MM.1S (cell line): ENCODE results near the gene CFAP300.

ENCODE experiments used
- DNase-seq: peaks from one replicate; pipeline ENCODE4 v3.0.0-alpha.2; 2015
- H2AFZ ChIP-seq: fragments of 300-600 bp; sonication (generic); 2 replicates; pipeline ENCODE4 v1.6.0; 2016; ENCODE audit warnings: antibody characterized with exemption, low read length
- H3F3A ChIP-seq: fragments of 300-600 bp; sonication (generic); 2 replicates; pipeline ENCODE4 v1.6.1; 2016; ENCODE audit warnings: mild to moderate bottlenecking, antibody characterized with exemption, low read length, moderate library complexity, mixed read lengths; ENCODE audit not compliant: insufficient read depth
- H3K27ac ChIP-seq: fragments of 300-600 bp; sonication (generic); 2 replicates; pipeline ENCODE4 v1.5.1; 2016; ENCODE audit warnings: mild to moderate bottlenecking, low read length
- H3K27me3 ChIP-seq: fragments of 300-600 bp; sonication (generic); replicated peaks from 2 replicates; pipeline ENCODE4 v1.6.0; 2016; ENCODE audit warnings: low read length; ENCODE audit not compliant: insufficient read depth
- H3K36me3 ChIP-seq: fragments of 300-600 bp; sonication (generic); replicated peaks from 2 replicates; pipeline ENCODE4 v1.6.1; 2016; ENCODE audit warnings: mild to moderate bottlenecking, low read length, mixed read lengths; ENCODE audit not compliant: insufficient read depth
- H3K4me1 ChIP-seq: fragments of 300-600 bp; sonication (generic); 2 replicates; pipeline ENCODE4 v1.6.1; 2016; ENCODE audit warnings: low read length, mixed read lengths
- H3K4me2 ChIP-seq: fragments of 300-600 bp; sonication (generic); 2 replicates; pipeline ENCODE4 v1.6.0; 2016; ENCODE audit warnings: low read depth, low read length
- H3K4me3 ChIP-seq: fragments of 300-600 bp; sonication (generic); 2 replicates; pipeline ENCODE4 v1.5.1; 2016; ENCODE audit warnings: low read length, mixed read lengths
- H3K79me2 ChIP-seq: fragments of 300-600 bp; sonication (generic); 2 replicates; pipeline ENCODE4 v1.6.1; 2016; ENCODE audit warnings: mixed run types, low read length, mixed read lengths
- H3K9ac ChIP-seq: fragments of 300-600 bp; sonication (generic); 2 replicates; pipeline ENCODE4 v1.6.1; 2016; ENCODE audit warnings: low read length, mixed read lengths
- H3K9me2 ChIP-seq: fragments of 300-600 bp; sonication (generic); replicated peaks from 2 replicates; pipeline ENCODE4 v1.6.1; 2016; ENCODE audit warnings: mild to moderate bottlenecking, low read length, mixed read lengths; ENCODE audit not compliant: insufficient read depth
- H3K9me3 ChIP-seq: fragments of 300-600 bp; sonication (generic); replicated peaks from 2 replicates; pipeline ENCODE4 v1.6.1; 2016; ENCODE audit warnings: mild to moderate bottlenecking, low read length, mixed read lengths; ENCODE audit not compliant: insufficient read depth
- H4K20me1 ChIP-seq: fragments of 300-600 bp; sonication (generic); 2 replicates; pipeline ENCODE4 v1.6.1; 2016; ENCODE audit warnings: mild to moderate bottlenecking, low read length, moderate library complexity, mixed read lengths; ENCODE audit not compliant: insufficient read depth
- CTCF ChIP-seq: fragments of 300-600 bp; sonication (generic); IDR thresholded peaks from 2 replicates; pipeline ENCODE4 v1.5.1; 2016; ENCODE audit warnings: antibody characterized with exemption, low read length, mixed read lengths
- EZH2 ChIP-seq: fragments of 300-600 bp; sonication (generic); optimal IDR thresholded peaks from 2 replicates; pipeline ENCODE3; 2017; ENCODE audit warnings: low read depth, mild to moderate bottlenecking, antibody characterized with exemption, low read length, mixed read lengths
- EZH2phosphoT487 ChIP-seq: fragments of 300-600 bp; sonication (generic); IDR thresholded peaks from 2 replicates; pipeline ENCODE4 v1.6.1; 2018; ENCODE audit warnings: antibody characterized with exemption, low read length

Gene CFAP300

GRCh38 chr11:102116453-102117205 lies 69.4 kb downstream of the CFAP300 start:
- Histone ChIP-seq H3K27ac (no peak overlapping the region), H4K20me1 (no peaks in the 10 kb centered on the region), H3K4me1 (no peaks in the 10 kb centered on the region), H3K9me2 (no peaks in the 10 kb centered on the region), H3F3A (no peaks in the 10 kb centered on the region), H2AFZ (no peak overlapping the region), H3K4me2 (no peak overlapping the region), H3K9me3 (no peaks in the 10 kb centered on the region), H3K79me2 (no peaks in the 10 kb centered on the region), H3K27me3 (no peaks in the 10 kb centered on the region), H3K4me3 (no peak overlapping the region), H3K9ac (no peak overlapping the region), H3K36me3 (no peaks in the 10 kb centered on the region)
- TF ChIP-seq EZH2 (no peak), EZH2phosphoT487 (no peak), CTCF (no peak)
- DNase-seq = no peak

GRCh38 chr11:102117472-102118113 lies 70.4 kb downstream of the CFAP300 start:
- TF ChIP-seq EZH2 (no peak), EZH2phosphoT487 (no peak), CTCF (no peak)
- Histone ChIP-seq H3K4me2 (no peak overlapping the region), H3K9me3 (no peaks in the 10 kb centered on the region), H3F3A (no peaks in the 10 kb centered on the region), H4K20me1 (no peaks in the 10 kb centered on the region), H3K36me3 (no peaks in the 10 kb centered on the region), H3K4me3 (no peak overlapping the region), H3K27me3 (no peaks in the 10 kb centered on the region), H3K9ac (no peak overlapping the region), H3K4me1 (no peaks in the 10 kb centered on the region), H3K9me2 (no peaks in the 10 kb centered on the region), H3K27ac (no peak overlapping the region), H3K79me2 (no peaks in the 10 kb centered on the region), H2AFZ (no peak overlapping the region)
- DNase-seq = no peak

- H3K27me3 ChIP-seq = no peaks in the 10 kb centered on the region
- H3K4me3 ChIP-seq = no peak overlapping the region
- H3K27ac ChIP-seq = no peak overlapping the region
- TF ChIP-seq EZH2phosphoT487 (no peak), CTCF (no peak), EZH2 (no peak)
- no peaks in the 10 kb centered on the region for H3K79me2 ChIP-seq
- H2AFZ ChIP-seq = no peak overlapping the region
- no peaks in the 10 kb centered on the region for H3K9me2 ChIP-seq
- H3K9ac ChIP-seq = no peak overlapping the region
- H3K4me1 ChIP-seq = no peaks in the 10 kb centered on the region
- no peak overlapping the region for H3K4me2 ChIP-seq
- H3F3A ChIP-seq = no peaks in the 10 kb centered on the region
- no peaks in the 10 kb centered on the region for H3K36me3 ChIP-seq
- no peak for DNase-seq
- H3K9me3 ChIP-seq = no peaks in the 10 kb centered on the region
- no peaks in the 10 kb centered on the region for H4K20me1 ChIP-seq
These were observed 71.7 kb downstream of the CFAP300 start for GRCh38 chr11:102118937-102119336.
